Stomach (tissue), 4 donors: ENCODE measurements around the gene NOS3.

Experiments
- POLR2AphosphoS5 ChIP-seq, 3 donors: sonication (generic); formaldehyde crosslinking; IDR thresholded peaks; one replicate each; pipeline ENCODE4 v1.6.1; 2016; ENCODE audit warnings: antibody characterized with exemption in 3 of 3
- TF ChIP-seq, protein P1 (sequence below), 7 experiments: fragments of 450-650 bp in 4 of 7; fragments of 200-600 bp in 3 of 7; sonication (generic) in 3 of 7; IDR thresholded peaks; one replicate each; pipeline ENCODE4 v1.5.1; 2016 to 2019; ENCODE audit warnings: antibody characterized with exemption in 7 of 7, control low read depth in 2 of 7, mild to moderate bottlenecking in 1 of 7

DNA sequence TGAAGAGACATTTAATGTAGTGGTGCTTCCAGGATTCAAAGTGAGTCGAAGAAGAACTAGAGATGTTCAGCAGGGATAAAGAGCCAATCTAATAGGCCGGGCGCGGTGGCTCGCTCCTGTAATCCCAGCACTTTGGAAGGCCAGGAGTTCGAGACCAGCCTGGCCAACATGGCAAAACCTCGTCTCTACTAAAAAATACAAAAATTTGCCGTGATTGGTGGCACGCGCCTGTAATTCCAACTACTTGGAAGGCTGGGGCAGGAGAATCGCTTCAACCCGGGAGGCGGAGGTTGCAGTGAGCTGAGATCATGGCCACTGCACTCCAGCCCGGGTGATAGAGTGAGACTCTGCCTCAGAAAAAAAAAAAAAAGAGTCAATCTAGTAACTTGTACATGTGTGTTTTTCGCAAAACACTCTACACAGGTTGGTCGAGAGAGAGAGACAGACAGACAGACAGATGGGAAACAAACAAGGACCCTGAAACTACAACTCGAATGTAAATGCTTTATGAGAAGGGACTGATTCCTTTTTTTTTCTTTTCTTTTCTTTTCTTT, 38.2 kb downstream of the NOS3 start:
- TF ChIP-seq, protein P1, sequence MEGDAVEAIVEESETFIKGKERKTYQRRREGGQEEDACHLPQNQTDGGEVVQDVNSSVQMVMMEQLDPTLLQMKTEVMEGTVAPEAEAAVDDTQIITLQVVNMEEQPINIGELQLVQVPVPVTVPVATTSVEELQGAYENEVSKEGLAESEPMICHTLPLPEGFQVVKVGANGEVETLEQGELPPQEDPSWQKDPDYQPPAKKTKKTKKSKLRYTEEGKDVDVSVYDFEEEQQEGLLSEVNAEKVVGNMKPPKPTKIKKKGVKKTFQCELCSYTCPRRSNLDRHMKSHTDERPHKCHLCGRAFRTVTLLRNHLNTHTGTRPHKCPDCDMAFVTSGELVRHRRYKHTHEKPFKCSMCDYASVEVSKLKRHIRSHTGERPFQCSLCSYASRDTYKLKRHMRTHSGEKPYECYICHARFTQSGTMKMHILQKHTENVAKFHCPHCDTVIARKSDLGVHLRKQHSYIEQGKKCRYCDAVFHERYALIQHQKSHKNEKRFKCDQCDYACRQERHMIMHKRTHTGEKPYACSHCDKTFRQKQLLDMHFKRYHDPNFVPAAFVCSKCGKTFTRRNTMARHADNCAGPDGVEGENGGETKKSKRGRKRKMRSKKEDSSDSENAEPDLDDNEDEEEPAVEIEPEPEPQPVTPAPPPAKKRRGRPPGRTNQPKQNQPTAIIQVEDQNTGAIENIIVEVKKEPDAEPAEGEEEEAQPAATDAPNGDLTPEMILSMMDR (IDR thresholded peaks at IDR 0.05), result no peak
- no peak for TF ChIP-seq POLR2AphosphoS5 (IDR thresholded peaks at IDR 0.05)
